ENCODE results near the gene MORN2.

DNA sequence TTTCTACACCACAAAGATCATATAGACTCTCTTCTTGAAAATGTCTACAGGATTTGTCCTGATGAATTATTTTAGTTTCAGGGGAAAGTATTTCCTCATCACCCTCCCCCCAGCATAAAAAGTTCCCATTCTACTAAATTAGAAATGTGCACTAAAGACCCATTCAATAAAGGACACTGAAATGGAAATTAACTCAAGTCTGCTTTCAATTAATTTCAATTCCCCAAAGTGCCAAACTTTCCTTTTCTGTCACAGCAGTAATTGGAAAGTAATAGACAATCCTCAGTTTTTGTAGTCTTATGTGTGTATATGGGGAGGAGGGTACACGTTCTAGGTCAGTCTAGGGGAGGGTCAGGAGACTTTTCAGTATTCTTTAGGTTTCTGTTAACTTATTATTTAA is 35.4 kb downstream of the MORN2 start:
- no peak for TF ChIP-seq DMBX1 (CRISPR knock-in tag; IDR thresholded peaks at IDR 0.05; ENCODE audit: borderline replicate concordance)
- TF ChIP-seq ARID2 (IDR thresholded peaks at IDR 0.05), result no peak
- TF ChIP-seq, protein P1, sequence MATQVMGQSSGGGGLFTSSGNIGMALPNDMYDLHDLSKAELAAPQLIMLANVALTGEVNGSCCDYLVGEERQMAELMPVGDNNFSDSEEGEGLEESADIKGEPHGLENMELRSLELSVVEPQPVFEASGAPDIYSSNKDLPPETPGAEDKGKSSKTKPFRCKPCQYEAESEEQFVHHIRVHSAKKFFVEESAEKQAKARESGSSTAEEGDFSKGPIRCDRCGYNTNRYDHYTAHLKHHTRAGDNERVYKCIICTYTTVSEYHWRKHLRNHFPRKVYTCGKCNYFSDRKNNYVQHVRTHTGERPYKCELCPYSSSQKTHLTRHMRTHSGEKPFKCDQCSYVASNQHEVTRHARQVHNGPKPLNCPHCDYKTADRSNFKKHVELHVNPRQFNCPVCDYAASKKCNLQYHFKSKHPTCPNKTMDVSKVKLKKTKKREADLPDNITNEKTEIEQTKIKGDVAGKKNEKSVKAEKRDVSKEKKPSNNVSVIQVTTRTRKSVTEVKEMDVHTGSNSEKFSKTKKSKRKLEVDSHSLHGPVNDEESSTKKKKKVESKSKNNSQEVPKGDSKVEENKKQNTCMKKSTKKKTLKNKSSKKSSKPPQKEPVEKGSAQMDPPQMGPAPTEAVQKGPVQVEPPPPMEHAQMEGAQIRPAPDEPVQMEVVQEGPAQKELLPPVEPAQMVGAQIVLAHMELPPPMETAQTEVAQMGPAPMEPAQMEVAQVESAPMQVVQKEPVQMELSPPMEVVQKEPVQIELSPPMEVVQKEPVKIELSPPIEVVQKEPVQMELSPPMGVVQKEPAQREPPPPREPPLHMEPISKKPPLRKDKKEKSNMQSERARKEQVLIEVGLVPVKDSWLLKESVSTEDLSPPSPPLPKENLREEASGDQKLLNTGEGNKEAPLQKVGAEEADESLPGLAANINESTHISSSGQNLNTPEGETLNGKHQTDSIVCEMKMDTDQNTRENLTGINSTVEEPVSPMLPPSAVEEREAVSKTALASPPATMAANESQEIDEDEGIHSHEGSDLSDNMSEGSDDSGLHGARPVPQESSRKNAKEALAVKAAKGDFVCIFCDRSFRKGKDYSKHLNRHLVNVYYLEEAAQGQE (IDR thresholded peaks at IDR 0.05; ENCODE audit: borderline replicate concordance), result no peak
- TF ChIP-seq, protein P1 (CRISPR knock-in tag; IDR thresholded peaks at IDR 0.05; ENCODE audit: low read depth), result no peak

All from K562 (cell line).